Smooth muscle cell of the brain vasculature (primary cell): ENCODE results near the gene HMGXB3.

ENCODE experiments used
- DNase-seq: peaks from one replicate; pipeline ENCODE4 v3.0.0-alpha.2; 2012; ENCODE audit warnings: low read depth, low spot score

HMGXB3 gene

GRCh38 chr5:150066901-150067396 lies 66.4 kb downstream of the HMGXB3 start:
- DNase-seq, result no peak

- no peak for DNase-seq
Measured at GRCh38 chr5:150067405-150067960, 66.9 kb downstream of the HMGXB3 start.

GRCh38 chr5:150068071-150068470 lies 67.5 kb downstream of the HMGXB3 start:
- no peak for DNase-seq

- no peak for DNase-seq
Measured at GRCh38 chr5:150068472-150068871, 67.9 kb downstream of the HMGXB3 start.

- no peak for DNase-seq
Measured at GRCh38 chr5:150068961-150069645, 68.6 kb downstream of the HMGXB3 start.

- no peak for DNase-seq
Measured at GRCh38 chr5:150069672-150070627, 69.4 kb downstream of the HMGXB3 start.

GRCh38 chr5:150070821-150071220 lies 70.3 kb downstream of the HMGXB3 start:
- DNase-seq, result no peak

GRCh38 chr5:150073086-150073625 lies 72.6 kb downstream of the HMGXB3 start:
- DNase-seq, result no peak

GRCh38 chr5:150073677-150074076 lies 73.1 kb downstream of the HMGXB3 start:
- no peak for DNase-seq

GRCh38 chr5:150075233-150075632 lies 74.7 kb downstream of the HMGXB3 start:
- no peak for DNase-seq

GRCh38 chr5:150075806-150076205 lies 75.3 kb downstream of the HMGXB3 start:
- no peak for DNase-seq

- no peak for DNase-seq
Measured at GRCh38 chr5:150077060-150077459, 76.5 kb downstream of the HMGXB3 start.

- DNase-seq, result no peak
Measured at GRCh38 chr5:150077996-150078801, 77.7 kb downstream of the HMGXB3 start.

GRCh38 chr5:150078802-150079689 lies 78.5 kb downstream of the HMGXB3 start:
- no peak for DNase-seq

GRCh38 chr5:150079909-150080461 lies 79.4 kb downstream of the HMGXB3 start:
- DNase-seq, result no peak

GRCh38 chr5:150080696-150081435 lies 80.3 kb downstream of the HMGXB3 start:
- no peak for DNase-seq

- no peak for DNase-seq
Measured at GRCh38 chr5:150081541-150082283, 81.2 kb downstream of the HMGXB3 start.

GRCh38 chr5:150082374-150082773 lies 81.8 kb downstream of the HMGXB3 start:
- no peak for DNase-seq
